ENCODE results near the gene KRTAP4-2. TPM values are rescaled to one million over a fixed set of nuclear protein-coding genes. Genes with fewer than 3 reads are reported as not detected.
"Not testable (repeated sequence)": the region's sequence is repeated elsewhere in the genome, so short reads cannot be mapped to it uniquely, and the experiment has no call there.

Gene KRTAP4-2
- total and polyA plus RNA-seq, 2 experiments from 2014 or later: not detected

DNA sequence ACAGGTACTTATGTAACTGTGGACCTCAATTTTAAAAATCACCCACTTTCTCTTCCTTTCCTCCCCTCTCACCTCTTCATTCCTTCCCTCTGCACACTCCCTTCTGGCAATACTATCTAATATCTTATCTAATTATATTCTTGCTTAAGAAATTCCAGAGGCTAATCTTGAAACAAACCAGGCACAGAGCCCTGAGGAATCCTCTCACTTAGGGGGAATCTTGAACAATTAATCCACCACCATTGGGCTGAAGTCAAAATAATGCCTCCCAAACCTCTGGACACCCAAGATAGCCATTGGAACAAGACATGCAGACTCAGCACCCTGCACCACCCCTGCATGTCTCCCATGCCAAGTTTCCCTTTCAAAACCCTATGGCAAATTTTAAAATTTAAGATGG lies 36.7 kb downstream of the KRTAP4-2 start:
- Histone ChIP-seq H3K9me3 (ENCODE audit: low read depth) (no peaks in the 10 kb centered on the region), H3K4me3 (no peak overlapping the region), H3K9me2 (replicated peaks; ENCODE audit: insufficient read depth) (no peaks in the 10 kb centered on the region), H3K27ac (no peak overlapping the region), H3K4me1 (ENCODE audit: insufficient read depth) (no peaks in the 10 kb centered on the region), H3K36me3 (replicated peaks; ENCODE audit: insufficient read depth, low read depth) (no peaks in the 10 kb centered on the region), H2AFZ (no peak overlapping the region), H3K79me2 (no peaks in the 10 kb centered on the region), H3K4me2 (no peak overlapping the region), H3K27me3 (no peaks in the 10 kb centered on the region), H4K20me1 (ENCODE audit: insufficient read depth, poor library complexity, severe bottlenecking) (no peaks in the 10 kb centered on the region)
- DNase-seq (ENCODE audit: low spot score): no peak
- no peak for TF ChIP-seq EZH2phosphoT487 (IDR thresholded peaks at IDR 0.05; ENCODE audit: low read depth, severe bottlenecking, unreplicated experiment)
- TF ChIP-seq, protein P1, sequence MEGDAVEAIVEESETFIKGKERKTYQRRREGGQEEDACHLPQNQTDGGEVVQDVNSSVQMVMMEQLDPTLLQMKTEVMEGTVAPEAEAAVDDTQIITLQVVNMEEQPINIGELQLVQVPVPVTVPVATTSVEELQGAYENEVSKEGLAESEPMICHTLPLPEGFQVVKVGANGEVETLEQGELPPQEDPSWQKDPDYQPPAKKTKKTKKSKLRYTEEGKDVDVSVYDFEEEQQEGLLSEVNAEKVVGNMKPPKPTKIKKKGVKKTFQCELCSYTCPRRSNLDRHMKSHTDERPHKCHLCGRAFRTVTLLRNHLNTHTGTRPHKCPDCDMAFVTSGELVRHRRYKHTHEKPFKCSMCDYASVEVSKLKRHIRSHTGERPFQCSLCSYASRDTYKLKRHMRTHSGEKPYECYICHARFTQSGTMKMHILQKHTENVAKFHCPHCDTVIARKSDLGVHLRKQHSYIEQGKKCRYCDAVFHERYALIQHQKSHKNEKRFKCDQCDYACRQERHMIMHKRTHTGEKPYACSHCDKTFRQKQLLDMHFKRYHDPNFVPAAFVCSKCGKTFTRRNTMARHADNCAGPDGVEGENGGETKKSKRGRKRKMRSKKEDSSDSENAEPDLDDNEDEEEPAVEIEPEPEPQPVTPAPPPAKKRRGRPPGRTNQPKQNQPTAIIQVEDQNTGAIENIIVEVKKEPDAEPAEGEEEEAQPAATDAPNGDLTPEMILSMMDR (IDR thresholded peaks at IDR 0.05; ENCODE audit: poor library complexity): no peak
- TF ChIP-seq EZH2 (IDR thresholded peaks at IDR 0.05; ENCODE audit: borderline replicate concordance): no peak

- Histone ChIP-seq H3K79me2 (no peaks in the 10 kb centered on the region), H3K27me3 (no peaks in the 10 kb centered on the region), H3K9me2 (replicated peaks; ENCODE audit: insufficient read depth) (no peaks in the 10 kb centered on the region), H2AFZ (no peak within 1 kb of the TSS), H3K4me1 (ENCODE audit: insufficient read depth) (no peaks in the 10 kb centered on the region), H4K20me1 (ENCODE audit: insufficient read depth, poor library complexity, severe bottlenecking) (no peaks in the 10 kb centered on the region), H3K27ac (no peak within 1 kb of the TSS), H3K4me3 (no peak within 1 kb of the TSS), H3K4me2 (no peak within 1 kb of the TSS), H3K36me3 (replicated peaks; ENCODE audit: insufficient read depth, low read depth) (no peaks in the 10 kb centered on the region), H3K9me3 (ENCODE audit: low read depth) (no peaks in the 10 kb centered on the region)
- WGBS (ENCODE audit: low lambda C conversion rate, missing lambda C conversion rate): 83% methylated on average over 6 of the region's 6 CpGs
- no peak for TF ChIP-seq EZH2phosphoT487 (IDR thresholded peaks at IDR 0.05; ENCODE audit: low read depth, severe bottlenecking, unreplicated experiment)
- TF ChIP-seq, protein P1 (IDR thresholded peaks at IDR 0.05; ENCODE audit: poor library complexity): no peak
- TF ChIP-seq EZH2 (IDR thresholded peaks at IDR 0.05; ENCODE audit: borderline replicate concordance): no peak
- DNase-seq (ENCODE audit: low spot score): no peak
Observed at GRCh38 chr17:41140360-41141131, 37.5 kb downstream of the KRTAP4-2 start, which contains the start of gene KRTAP4-6. Gene KRTAP4-6 (minus strand): TSS chr17:41140544. CDS start chr17:41140487, 57 bp downstream.

DNA sequence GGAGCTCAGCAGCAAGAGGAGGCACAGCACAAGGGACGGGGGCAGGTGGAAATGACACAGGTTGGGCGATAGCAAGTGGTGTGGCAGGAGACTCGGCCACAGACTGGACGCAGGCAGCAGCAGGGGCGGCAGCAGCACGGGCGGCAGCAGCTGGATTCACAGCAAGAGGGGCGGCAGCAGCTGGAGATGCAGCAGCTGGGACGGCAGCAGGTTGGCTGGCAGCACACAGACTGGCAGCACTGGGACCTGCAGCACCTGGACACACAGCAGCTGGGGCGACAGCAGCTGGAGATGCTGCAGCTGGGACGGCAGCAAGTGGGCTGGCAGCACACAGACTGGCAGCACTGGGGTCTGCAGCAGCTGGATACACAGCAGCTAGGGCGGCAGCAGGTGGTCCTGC lies 38.2 kb downstream of the KRTAP4-2 start:
- not testable (repeated sequence) for H3K9me3 ChIP-seq (ENCODE audit: low read depth); H3K79me2 ChIP-seq; H3K9me2 ChIP-seq (replicated peaks; ENCODE audit: insufficient read depth); H3K4me1 ChIP-seq (ENCODE audit: insufficient read depth); H3K36me3 ChIP-seq (replicated peaks; ENCODE audit: insufficient read depth, low read depth); H2AFZ ChIP-seq; H4K20me1 ChIP-seq (ENCODE audit: insufficient read depth, poor library complexity, severe bottlenecking); H3K27me3 ChIP-seq; H3K4me2 ChIP-seq; H3K4me3 ChIP-seq; H3K27ac ChIP-seq; DNase-seq (ENCODE audit: low spot score)
- WGBS (ENCODE audit: low lambda C conversion rate, missing lambda C conversion rate): 92% methylated on average over 11 of the region's 12 CpGs

DNA sequence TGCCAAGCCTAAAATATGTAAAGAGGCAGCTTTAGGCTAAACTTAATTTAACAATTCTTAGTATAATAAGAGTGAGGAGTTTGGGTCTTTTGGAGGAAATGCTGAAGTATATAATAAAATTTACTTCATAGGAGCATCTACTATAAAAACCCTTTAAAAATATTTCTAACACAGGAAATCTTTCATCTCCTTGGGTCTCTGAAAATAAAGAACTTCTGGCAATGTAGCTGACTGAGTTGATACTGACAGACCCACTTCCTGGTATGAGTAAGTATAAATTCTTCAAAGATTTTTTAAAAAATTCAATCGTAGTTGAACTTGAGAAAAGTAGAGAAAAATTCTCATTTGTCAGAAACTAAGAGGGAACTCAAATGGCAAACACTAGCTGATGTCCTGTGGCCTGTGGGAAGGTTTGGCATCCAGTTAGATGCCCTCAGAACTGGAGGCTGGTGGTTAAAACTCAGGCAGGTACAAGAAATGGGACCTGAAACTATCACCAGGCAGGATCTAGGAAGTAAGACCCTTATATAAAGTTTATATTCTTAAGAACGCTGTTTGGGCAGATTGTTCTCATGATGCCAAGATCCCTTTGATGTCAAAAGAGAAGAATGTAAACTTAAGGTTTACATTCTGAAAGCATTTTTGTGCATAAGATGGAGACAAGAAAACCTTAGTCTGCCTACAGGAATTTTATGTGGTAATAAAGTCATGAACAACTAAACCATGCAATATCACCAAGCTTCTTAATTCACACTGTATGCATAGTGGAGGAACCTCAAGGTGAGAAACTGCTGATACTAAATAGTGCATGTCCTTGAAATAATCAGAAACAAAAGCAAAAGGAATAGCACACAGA lies 43.9 kb downstream of the KRTAP4-2 start:
- 58% methylated on average over 2 of the region's 2 CpGs for WGBS (ENCODE audit: low lambda C conversion rate, missing lambda C conversion rate)

More for the DNA sequence above, 43.9 kb downstream of the KRTAP4-2 start:
- Histone ChIP-seq H3K36me3 (replicated peaks; ENCODE audit: insufficient read depth, low read depth) (no peaks in the 10 kb centered on the region), H4K20me1 (ENCODE audit: insufficient read depth, poor library complexity, severe bottlenecking) (no peaks in the 10 kb centered on the region), H3K9me2 (replicated peaks; ENCODE audit: insufficient read depth) (no peaks in the 10 kb centered on the region), H3K9me3 (ENCODE audit: low read depth) (no peaks in the 10 kb centered on the region), H3K27ac (no peak overlapping the region), H2AFZ (no peak overlapping the region), H3K4me1 (ENCODE audit: insufficient read depth) (no peaks in the 10 kb centered on the region), H3K4me2 (no peak overlapping the region), H3K27me3 (no peaks in the 10 kb centered on the region), H3K79me2 (no peaks in the 10 kb centered on the region), H3K4me3 (no peak overlapping the region)
- TF ChIP-seq EZH2phosphoT487 (IDR thresholded peaks at IDR 0.05; ENCODE audit: low read depth, severe bottlenecking, unreplicated experiment) (no peak), EZH2 (IDR thresholded peaks at IDR 0.05; ENCODE audit: borderline replicate concordance) (no peak)
- TF ChIP-seq, protein P1 (IDR thresholded peaks at IDR 0.05; ENCODE audit: poor library complexity): no peak
- DNase-seq (ENCODE audit: low spot score): no peak
